GM10847 (cell line): ENCODE measurements around the gene TRPT1.
A peak's percentile ranks its signal among the peaks of the same experiment; 100 is the strongest.

Source experiments
- POLR2A ChIP-seq: IDR thresholded peaks from 2 replicates; pipeline ENCODE4 v1.6.1; 2011; ENCODE audit not compliant: insufficient read length; ENCODE audit errors: extremely low read depth

Gene TRPT1

DNA sequence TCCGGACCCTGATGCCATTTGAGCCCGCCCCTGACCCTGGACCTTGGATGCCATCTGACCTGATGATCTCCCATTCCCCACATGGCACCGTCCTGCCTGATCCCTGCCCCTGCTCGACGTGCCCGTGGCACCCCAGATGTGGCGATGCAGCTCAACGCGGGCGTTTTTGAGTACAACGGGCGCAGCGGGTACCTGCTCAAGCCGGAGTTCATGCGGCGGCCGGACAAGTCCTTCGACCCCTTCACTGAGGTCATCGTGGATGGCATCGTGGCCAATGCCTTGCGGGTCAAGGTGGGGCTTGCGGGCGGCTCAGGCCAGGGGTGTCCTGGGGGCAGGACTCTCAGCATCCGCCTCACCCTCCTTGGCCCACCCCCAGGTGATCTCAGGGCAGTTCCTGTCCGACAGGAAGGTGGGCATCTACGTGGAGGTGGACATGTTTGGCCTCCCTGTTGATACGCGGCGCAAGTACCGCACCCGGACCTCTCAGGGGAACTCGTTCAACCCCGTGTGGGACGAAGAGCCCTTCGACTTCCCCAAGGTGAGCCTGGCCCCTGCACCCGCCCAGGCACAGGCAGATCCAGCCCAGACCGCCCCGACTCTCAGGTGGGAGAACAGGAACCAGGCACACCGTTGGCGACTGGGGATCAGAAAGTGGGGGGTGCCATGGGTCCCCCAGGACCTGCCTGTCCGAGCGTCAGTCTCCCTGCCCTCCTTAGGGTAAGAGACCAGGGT, 36.5 kb upstream of the TRPT1 start:
- no peak for TF ChIP-seq POLR2A

DNA sequence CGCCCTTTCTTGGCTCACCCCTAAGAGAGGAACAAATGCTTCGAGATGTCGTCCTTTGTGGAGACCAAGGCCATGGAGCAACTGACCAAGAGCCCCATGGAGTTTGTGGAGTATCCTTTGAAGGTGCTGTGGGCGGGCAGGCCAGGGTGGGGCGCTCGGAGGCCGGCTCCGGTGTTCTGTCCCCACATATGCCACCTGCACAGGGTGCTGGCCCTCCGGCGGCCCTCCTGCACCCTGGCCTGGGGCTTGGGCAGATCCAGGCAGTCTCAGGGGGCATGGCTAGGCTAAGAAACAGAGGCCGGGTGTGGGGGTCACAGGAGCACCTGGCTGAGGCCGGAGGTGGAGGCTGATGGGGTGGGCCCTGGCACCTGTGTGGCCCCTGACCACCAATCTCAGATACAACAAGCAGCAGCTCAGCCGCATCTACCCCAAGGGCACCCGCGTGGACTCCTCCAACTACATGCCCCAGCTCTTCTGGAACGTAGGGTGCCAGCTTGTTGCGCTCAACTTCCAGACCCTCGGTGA, 35.6 kb upstream of the TRPT1 start:
- no peak for TF ChIP-seq POLR2A

DNA sequence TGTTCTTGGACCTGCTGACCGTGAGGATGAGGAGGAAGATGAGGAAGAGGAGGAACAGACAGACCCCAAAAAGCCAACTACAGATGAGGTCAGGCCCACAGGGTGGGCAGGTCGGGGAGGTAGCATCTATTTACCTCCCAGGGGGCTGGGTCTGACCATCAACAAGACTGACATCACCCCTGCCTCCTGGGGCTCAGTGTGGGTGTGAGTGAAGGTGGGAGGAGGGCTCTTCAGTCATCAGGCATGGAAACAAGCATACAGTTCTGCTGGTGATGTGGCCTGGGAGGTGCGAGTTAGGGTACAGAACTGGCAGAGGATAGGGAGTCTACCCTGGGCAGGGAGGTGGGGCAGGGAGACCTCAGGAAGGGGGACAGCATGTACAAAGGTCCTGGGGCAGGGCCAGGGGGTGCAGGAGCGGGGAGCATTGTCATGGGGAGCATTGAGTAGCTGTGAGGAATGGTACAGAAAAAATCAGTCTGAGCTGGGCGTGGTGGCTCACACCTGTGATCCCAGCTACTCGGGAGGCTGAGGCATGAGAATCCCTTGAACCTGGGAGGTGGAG, 34.2 kb upstream of the TRPT1 start:
- no peak for TF ChIP-seq POLR2A

DNA sequence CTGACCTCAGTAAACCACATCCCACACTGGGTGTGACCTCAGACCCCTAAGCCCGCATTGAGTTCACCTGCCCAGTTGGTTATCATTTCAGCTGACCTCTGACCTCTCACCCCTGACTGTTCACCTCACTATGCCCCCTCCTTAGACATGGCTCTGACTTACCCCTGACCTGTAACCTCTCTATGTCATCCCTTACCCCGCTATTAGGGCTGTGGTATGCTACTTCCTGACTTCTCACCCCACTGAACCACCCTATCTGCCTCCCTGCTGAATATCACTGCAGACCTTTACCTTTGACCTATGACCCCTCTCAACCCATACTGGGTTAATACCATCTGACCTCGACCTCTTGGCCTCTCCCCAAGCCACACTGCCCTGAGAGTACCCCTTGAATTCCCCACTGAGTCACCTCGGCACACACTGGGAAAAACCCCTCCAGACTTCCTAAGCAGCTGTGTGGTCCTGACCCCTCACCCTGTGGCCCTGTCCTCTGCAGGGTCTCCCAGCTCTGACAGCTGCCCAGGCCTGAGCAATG, 33.6 kb upstream of the TRPT1 start:
- no peak for TF ChIP-seq POLR2A

DNA sequence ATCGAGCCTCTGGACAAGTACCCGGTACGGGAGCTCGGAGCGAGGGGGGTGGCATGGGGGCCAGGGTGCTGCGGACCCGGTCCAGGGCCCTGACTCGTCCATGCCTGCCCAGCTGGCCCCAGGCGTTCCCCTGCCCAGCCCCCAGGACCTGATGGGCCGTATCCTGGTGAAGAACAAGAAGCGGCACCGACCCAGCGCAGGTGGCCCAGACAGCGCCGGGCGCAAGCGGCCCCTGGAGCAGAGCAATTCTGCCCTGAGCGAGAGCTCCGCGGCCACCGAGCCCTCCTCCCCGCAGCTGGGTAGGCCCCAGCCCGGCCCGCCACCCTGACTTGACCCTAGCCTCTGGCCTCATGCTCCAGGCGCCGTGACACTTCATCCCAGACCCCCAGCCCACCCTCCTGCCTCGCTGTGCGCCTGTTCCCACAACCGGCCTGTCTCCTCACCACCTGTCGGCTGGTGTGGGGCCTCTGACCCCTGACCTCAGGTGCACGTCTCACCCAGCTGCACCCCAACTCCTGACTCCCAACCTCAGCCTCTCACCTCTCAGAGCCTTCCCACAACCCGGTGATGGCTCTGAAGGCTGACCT, 33.1 kb upstream of the TRPT1 start:
- no peak for TF ChIP-seq POLR2A

DNA sequence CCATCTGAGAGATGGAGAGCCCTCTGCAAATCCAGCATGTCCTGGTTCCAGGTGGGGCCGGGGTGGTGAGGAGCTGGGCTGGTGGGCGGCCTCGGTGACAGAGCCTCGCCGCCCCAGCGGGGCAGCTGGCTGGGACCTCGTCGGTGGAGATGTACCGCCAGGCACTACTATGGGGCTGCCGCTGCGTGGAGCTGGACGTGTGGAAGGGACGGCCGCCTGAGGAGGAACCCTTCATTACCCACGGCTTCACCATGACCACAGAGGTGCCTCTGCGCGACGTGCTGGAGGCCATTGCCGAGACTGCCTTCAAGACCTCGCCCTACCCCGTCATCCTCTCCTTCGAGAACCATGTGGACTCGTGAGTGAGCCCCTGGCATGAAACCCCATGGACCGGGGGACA, 32.4 kb upstream of the TRPT1 start:
- no peak for TF ChIP-seq POLR2A

DNA sequence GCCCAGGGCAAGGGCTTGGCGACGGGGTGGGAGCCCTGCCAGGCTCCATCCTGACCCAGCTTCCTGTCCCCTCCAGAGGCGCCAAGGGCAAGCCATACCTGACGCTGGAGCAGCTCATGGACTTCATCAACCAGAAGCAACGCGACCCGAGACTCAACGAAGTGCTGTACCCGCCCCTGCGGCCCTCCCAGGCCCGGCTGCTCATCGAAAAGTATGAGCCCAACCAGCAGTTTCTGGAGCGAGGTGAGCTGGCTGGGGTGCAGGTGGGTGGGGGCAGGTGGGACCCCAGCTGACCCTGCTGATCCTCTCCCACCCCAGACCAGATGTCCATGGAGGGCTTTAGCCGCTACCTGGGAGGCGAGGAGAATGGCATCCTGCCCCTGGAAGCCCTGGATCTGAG, 30.3 kb upstream of the TRPT1 start:
- TF ChIP-seq POLR2A, result no peak

DNA sequence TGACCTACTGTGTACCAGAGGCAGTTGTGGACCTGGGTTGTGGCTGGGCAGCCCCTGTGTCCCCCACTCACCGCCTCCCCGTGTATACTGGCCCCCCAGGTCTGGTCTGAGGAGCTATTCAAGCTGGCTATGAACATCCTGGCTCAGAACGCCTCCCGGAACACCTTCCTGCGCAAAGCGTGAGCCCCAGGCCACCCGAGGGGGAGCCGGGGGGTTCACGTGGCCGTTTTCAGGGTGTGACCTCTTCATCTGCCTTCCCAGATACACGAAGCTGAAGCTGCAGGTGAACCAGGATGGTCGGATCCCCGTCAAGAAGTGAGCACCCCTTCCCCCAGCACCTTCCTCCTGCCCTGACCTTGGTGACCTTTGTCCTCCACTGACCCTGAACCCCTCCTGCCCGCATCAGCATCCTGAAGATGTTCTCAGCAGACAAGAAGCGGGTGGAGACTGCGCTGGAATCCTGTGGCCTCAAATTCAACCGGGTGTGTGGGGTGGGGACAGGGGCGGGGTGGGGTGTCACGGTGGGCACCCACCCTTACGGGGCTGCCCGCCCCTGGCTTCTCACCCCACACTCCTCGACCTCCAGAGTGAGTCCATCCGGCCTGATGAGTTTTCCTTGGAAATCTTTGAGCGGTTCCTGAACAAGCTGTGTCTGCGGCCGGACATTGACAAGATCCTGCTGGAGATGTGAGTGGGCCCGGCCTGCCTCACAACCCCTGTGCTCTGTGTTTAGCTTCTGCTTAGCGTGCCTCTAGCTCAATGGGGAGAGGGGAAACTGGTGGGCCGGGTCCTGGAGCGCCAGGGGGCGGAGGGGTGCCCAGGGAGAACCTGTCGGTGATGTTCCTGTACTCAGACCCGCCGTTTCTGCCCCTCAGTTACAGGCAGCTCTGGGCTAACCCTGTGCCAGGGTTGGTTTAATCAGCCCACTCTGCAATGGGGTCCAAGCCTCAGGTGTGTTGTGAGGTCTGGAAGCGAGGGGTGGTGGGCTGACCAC, 29.4 kb upstream of the TRPT1 start:
- TF ChIP-seq POLR2A, result no peak

DNA sequence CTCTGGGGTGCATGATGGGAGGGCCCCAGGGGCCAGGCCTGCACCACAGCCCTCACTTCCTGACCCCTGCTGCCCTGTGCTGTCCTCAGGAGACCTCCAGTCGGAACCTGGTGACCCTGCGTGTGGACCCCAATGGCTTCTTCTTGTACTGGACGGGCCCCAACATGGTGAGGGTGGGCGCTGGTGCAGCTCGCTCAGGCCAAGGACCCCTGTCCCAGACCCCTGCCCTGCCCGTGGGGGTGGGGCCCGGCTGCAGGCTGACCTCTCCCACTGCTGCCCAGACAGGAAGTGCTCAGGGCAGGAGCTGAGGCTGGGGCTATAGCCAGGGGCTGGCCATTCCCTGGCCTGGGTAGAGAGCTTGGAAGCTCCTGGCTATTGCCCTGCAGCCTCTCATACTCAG, 28.3 kb upstream of the TRPT1 start:
- no peak for TF ChIP-seq POLR2A

DNA sequence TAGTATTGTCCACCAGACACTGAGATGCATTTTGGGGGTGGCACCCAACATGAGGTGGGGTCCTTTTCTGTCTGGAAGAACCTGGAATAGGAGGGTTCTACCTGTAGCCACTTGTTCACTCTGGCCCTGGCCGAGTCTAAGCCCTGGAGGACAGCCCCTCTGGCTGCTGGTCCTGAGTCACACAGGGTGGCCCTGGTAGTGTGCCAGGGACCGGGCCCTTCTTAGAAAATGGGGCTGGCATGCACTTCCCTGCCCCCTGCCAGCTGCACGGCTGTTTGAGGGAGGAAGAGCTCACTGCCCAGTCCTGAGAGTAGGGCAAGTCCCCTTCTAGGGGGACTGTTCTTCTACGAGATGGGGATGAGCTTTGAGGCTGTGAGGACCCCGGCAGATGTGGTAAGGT, 27.5 kb upstream of the TRPT1 start:
- TF ChIP-seq POLR2A, result no peak

DNA sequence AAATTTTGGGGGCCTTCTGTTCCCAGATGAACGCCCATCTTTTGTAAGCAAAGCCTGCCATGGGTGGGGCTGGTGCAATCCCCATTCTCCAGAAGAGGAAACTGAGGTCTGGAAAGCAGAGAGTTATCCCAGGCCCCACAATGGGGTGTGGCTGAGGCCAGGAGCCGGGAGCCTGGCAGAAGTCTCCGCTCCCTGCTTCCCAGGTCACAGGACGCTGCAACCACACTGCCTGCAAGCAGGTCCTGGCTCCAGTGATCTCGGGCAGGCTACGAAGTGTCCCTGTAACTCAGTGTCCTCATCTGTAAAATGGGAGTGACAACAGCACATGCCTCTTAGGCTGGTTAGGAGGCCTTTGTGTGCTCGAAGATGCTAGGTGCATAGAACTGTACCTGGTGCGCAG, 27.1 kb upstream of the TRPT1 start:
- no peak for TF ChIP-seq POLR2A

DNA sequence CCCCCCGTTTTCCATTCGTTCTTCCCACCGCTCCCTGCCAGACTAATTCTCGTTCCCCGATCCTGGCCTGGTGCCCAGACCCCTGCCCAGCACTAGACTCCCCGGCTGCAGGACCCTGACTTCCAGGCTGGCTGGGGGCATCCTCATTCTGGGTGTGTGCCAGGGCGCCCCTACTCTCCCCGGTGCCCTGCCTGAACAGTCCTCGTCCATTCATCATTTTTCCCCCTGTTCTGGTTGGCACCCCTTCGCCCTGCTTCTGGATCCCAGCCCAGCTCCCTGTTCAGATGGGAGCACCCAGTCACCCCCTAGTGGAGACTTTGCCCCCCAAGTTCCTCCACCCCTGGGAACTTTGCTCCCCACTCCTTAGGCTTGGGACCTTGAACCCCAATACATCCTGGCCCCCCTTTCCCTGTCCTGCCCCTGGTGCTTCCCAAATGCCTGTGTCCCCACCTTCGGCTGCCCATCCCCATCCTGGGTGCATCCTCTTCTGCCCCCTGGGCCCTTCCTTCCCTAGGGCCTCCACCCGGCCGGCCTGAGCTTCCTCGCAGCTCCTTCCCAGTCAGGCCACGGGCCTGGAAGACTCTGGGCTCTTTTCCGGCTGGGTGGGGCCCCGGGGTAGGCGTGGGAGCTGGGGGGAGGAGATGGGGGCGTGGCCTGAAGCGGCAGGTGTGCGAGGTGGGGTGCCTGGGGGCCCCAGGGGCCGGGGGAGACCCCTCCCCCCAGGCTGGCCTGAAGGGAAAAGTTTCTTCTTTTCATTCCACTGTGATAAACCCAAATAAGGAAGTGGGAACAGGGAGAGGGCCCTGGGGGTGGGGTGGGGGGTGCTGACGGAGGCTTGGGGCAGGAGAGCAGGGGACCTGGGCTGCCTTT, 26.3 kb upstream of the TRPT1 start:
- TF ChIP-seq POLR2A, result no peak

DNA sequence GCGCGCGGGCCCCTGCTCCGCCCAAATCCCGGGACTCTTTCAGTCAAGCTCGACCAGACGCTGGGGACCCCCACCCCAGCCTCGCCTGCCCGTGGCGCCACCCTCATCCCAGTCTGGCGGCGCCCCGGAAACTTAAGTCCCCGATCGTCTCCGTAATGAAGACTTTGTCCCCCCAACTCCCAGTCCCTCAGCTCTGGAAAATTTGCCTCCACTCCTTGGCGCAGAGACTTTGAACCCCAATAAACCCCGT, 25.7 kb upstream of the TRPT1 start:
- no peak for TF ChIP-seq POLR2A

DNA sequence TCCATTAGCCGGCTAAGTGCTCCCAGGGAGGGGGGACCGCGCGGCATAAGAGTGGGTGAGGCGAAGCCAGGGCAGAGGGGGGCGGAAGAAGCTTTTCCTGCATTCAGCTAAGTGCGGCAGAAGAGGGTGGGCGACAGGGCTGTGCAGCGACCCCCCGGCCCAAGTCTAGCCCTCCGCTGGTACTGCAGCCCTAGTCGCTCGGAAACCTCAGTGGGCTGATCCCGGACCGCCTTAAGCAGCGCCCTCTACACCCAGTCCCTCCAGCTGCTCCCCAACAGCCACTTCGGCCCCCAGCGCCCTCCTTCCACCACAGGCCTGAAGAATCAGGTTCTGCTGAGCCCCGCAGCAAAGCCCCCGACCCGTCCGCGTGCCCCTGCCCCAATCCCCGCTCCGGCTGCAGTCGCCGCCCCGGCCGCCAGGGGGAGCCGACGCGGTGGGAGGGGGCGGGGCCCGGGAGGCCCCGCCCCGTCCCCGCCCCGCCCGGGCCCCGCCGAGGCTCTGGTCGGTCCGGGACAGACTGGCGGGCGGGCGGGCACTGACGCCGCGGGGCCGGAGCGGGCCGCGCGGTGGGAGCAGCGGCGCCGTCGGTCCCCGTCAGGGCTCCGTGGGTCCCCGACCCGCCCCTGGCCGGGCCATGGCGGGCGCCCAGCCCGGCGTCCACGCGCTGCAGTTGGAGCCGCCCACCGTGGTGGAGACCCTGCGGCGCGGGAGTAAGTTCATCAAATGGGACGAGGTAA, 25.2 kb upstream of the TRPT1 start, which contains the start of gene PLCB3:
PLCB3 (plus strand) TSS at position 515 of the 737 bp plus-strand sequence; CDS start at position 635, 120 bp downstream.
- TF ChIP-seq POLR2A, result peak; percentile 44
